DOHH2 (cell line): ENCODE results near the gene WDFY4.

Experiments used
- H3F3A ChIP-seq: fragments of 200-600 bp; sonication (generic), shearing (Covaris generic); 2 replicates; pipeline ENCODE4 v1.6.0; 2016; ENCODE audit warnings: antibody characterized with exemption, mild to moderate bottlenecking; ENCODE audit not compliant: control insufficient read depth, insufficient read depth
- H3K27ac ChIP-seq: fragments of 200-600 bp; sonication (generic); 2 replicates; pipeline ENCODE4 v1.5.1; 2014; ENCODE audit warnings: low read depth, mild to moderate bottlenecking, low read length, moderate library complexity
- H3K27me3 ChIP-seq: fragments of 200-600 bp; sonication (generic); 2 replicates; pipeline ENCODE4 v1.6.1; 2014; ENCODE audit warnings: mild to moderate bottlenecking, low read length, mixed read lengths; ENCODE audit not compliant: control insufficient read depth
- H3K36me3 ChIP-seq: fragments of 200-600 bp; sonication (generic); 2 replicates; pipeline ENCODE4 v1.6.1; 2014; ENCODE audit warnings: mild to moderate bottlenecking, low read length, moderate library complexity, mixed read lengths; ENCODE audit not compliant: control insufficient read depth
- H3K4me1 ChIP-seq: fragments of 200-600 bp; sonication (generic); 2 replicates; pipeline ENCODE4 v1.6.1; 2014; ENCODE audit warnings: mild to moderate bottlenecking, low read length, mixed read lengths; ENCODE audit not compliant: control insufficient read depth
- H3K4me2 ChIP-seq: fragments of 200-600 bp; sonication (generic); 2 replicates; pipeline ENCODE4 v1.6.0; 2014; ENCODE audit warnings: mild to moderate bottlenecking, low read length, moderate library complexity
- H3K4me3 ChIP-seq: fragments of 200-600 bp; sonication (generic); 2 replicates; pipeline ENCODE4 v1.5.1; 2014; ENCODE audit warnings: mild to moderate bottlenecking, low read length, mixed read lengths
- H3K79me2 ChIP-seq: fragments of 200-600 bp; sonication (generic); 2 replicates; pipeline ENCODE4 v1.6.1; 2014; ENCODE audit warnings: mild to moderate bottlenecking, low read length, mixed read lengths; ENCODE audit not compliant: control insufficient read depth
- H3K9me2 ChIP-seq: fragments of 200-600 bp; sonication (generic); replicated peaks from 2 replicates; pipeline ENCODE4 v1.6.1; 2014; ENCODE audit warnings: mild to moderate bottlenecking, low read length, mixed read lengths; ENCODE audit not compliant: control insufficient read depth
- H3K9me3 ChIP-seq: fragments of 200-600 bp; sonication (generic); 2 replicates; pipeline ENCODE4 v1.6.1; 2014; ENCODE audit warnings: antibody characterized with exemption, low read length, mixed read lengths; ENCODE audit not compliant: control insufficient read depth, insufficient read depth
- H4K20me1 ChIP-seq: fragments of 200-600 bp; sonication (generic); 2 replicates; pipeline ENCODE4 v1.6.0; 2014; ENCODE audit warnings: low read depth, mild to moderate bottlenecking, antibody characterized with exemption, low read length, moderate library complexity; ENCODE audit not compliant: control insufficient read depth, insufficient read depth
- CTCF ChIP-seq: fragments of 200-600 bp; sonication (generic); IDR thresholded peaks from one replicate; pipeline ENCODE4 v1.5.1; 2014; ENCODE audit warnings: antibody characterized with exemption, mild to moderate bottlenecking, low read depth, low read length; ENCODE audit not compliant: poor library complexity, severe bottlenecking
- EZH2phosphoT487 ChIP-seq: fragments of 200-600 bp; sonication (generic); IDR thresholded peaks from 2 replicates; pipeline ENCODE4 v1.6.1; 2017; ENCODE audit warnings: borderline replicate concordance, mild to moderate bottlenecking, antibody characterized with exemption, low read length, moderate library complexity, mixed read lengths

WDFY4 gene

GRCh38 chr10:48700071-48700470 is 15.4 kb downstream of the WDFY4 start:
- Histone ChIP-seq H3K9me2 (no peaks in the 10 kb centered on the region), H3K4me3 (no peak overlapping the region), H3K36me3 (peaks cover 58% of the 10 kb centered on the region), H3K9me3 (no peaks in the 10 kb centered on the region), H3K4me2 (no peak overlapping the region), H4K20me1 (peaks cover 22% of the 10 kb centered on the region), H3K27ac (no peak overlapping the region), H3K79me2 (peaks cover 99% of the 10 kb centered on the region), H3F3A (no peaks in the 10 kb centered on the region), H3K4me1 (peaks cover 37% of the 10 kb centered on the region), H3K27me3 (no peaks in the 10 kb centered on the region)
- TF ChIP-seq EZH2phosphoT487: no peak
- no peak for TF ChIP-seq CTCF

DNA sequence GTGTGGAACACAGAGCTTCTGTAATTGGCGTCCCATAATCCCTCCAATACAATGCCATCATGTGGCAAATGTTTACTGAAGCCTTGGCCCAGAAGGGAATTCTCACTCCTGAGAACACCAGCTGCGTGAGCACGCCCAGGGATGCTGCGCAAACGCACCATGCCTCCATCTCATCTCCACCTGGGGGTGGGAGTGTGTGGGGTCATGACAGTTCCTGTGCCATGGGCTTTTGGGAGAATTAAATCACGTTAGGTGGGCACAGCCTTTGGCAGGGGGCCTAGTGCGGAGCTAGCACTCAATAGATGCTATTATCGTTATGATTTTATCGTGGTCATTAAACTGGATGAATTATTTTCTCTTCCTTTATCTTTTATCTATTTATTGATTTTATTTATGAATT is 15.8 kb downstream of the WDFY4 start:
- H3K79me2 ChIP-seq: peaks cover 99% of the 10 kb centered on the region
- H3K27ac ChIP-seq: no peak overlapping the region
- H3K4me2 ChIP-seq: no peak overlapping the region
- H3K9me2 ChIP-seq: no peaks in the 10 kb centered on the region
- TF ChIP-seq EZH2phosphoT487 (no peak), CTCF (no peak)
- H3K9me3 ChIP-seq: no peaks in the 10 kb centered on the region
- peaks cover 58% of the 10 kb centered on the region for H3K36me3 ChIP-seq
- no peaks in the 10 kb centered on the region for H3F3A ChIP-seq
- peaks cover 22% of the 10 kb centered on the region for H4K20me1 ChIP-seq
- H3K4me1 ChIP-seq: peaks cover 37% of the 10 kb centered on the region
- H3K4me3 ChIP-seq: no peak overlapping the region
- no peaks in the 10 kb centered on the region for H3K27me3 ChIP-seq

- Histone ChIP-seq H4K20me1 (peaks cover 22% of the 10 kb centered on the region), H3K36me3 (peaks cover 60% of the 10 kb centered on the region), H3F3A (no peaks in the 10 kb centered on the region), H3K4me3 (no peak overlapping the region), H3K4me1 (peaks cover 37% of the 10 kb centered on the region), H3K4me2 (no peak overlapping the region), H3K27me3 (no peaks in the 10 kb centered on the region), H3K79me2 (peaks cover 99% of the 10 kb centered on the region), H3K9me2 (no peaks in the 10 kb centered on the region), H3K9me3 (no peaks in the 10 kb centered on the region), H3K27ac (no peak overlapping the region)
- TF ChIP-seq CTCF: peak; percentile 45
- TF ChIP-seq EZH2phosphoT487: no peak
These were observed 16.6 kb downstream of the WDFY4 start for GRCh38 chr10:48701139-48701901.
